ENCODE measurements around the gene RNF212. TPM values are rescaled to one million over a fixed set of nuclear protein-coding genes. Genes with fewer than 3 reads are reported as not detected.

Gene RNF212
- total RNA-seq, 4 donors from 2014 or later = 6.7 to 31.1 (median 8.6) TPM

DNA sequence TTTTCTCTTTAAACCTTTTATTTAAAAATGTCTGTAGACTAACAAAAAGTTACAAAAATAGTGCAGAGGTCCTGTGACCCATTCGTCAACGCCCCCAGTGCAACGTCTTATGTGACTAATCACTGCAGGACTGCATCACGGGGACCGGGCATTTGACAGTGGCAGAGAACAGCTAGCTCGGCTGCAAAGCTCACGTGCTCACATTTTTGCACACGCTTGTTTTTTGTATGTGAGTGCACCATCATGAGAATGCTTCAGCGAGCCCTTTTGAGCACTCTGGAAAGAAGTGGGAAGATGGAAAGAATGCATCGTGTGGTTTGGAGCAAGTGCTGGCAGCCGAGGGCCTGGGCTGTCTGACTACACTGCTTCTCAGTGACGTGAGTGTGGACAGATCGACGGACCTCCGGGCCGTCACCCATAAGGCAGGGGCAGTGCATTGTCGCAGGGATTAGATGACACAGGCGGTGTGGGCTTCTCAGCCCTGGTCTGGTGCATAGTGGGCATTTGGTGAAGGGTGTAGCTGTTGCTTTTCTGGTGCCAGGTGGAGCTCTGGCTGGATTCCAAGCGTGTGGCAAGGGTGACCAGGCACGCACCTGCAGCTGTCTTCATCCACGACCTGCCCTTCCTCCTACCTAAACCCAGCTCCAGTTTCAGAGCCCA, 41.3 kb upstream of the RNF212 start:
- peak; percentile 53 for DNase-seq
- Histone ChIP-seq H3K27ac (no peak overlapping the region), H3K9me3 (no peaks in the 10 kb centered on the region), H3K27me3 (no peaks in the 10 kb centered on the region), H3K4me3 (replicated peaks in 1 of 3) (no peak overlapping the region), H3K36me3 (no peaks in the 10 kb centered on the region), H3K4me1 (peaks cover 9 to 14% of the 10 kb centered on the region in 2 donors)
- intact Hi-C loops (cut with DNase I) = no loop called here
- 52 to 54% methylated on average over 21 of the region's 21 CpGs for WGBS, 2 donors
- no peak for TF ChIP-seq POLR2A (IDR thresholded peaks at IDR 0.05)
- TF ChIP-seq, protein P1, sequence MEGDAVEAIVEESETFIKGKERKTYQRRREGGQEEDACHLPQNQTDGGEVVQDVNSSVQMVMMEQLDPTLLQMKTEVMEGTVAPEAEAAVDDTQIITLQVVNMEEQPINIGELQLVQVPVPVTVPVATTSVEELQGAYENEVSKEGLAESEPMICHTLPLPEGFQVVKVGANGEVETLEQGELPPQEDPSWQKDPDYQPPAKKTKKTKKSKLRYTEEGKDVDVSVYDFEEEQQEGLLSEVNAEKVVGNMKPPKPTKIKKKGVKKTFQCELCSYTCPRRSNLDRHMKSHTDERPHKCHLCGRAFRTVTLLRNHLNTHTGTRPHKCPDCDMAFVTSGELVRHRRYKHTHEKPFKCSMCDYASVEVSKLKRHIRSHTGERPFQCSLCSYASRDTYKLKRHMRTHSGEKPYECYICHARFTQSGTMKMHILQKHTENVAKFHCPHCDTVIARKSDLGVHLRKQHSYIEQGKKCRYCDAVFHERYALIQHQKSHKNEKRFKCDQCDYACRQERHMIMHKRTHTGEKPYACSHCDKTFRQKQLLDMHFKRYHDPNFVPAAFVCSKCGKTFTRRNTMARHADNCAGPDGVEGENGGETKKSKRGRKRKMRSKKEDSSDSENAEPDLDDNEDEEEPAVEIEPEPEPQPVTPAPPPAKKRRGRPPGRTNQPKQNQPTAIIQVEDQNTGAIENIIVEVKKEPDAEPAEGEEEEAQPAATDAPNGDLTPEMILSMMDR (IDR thresholded peaks at IDR 0.05) = no peak

DNA sequence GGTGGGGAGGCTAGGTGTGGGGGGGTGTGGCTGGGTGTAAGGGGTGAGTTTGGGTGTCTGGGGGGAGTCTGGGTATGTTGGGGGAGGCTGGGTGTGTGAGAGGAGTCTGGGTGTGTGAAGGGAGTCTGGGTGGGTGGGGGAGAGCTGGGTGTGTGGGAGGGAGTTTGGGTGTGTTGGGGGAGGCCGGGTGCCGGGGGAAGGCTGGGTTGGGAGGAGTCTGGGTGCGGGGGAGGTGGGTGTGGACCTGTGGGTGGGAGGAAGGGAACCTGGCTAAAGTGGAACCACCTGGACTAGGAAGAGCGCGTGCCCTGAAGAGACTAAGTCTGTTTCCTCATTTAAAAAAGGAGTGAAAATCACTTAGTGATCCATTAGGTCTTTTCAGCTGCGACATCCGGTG, 40.8 kb upstream of the RNF212 start:
- intact Hi-C loops (cut with DNase I) = no loop called here
- no peaks in the 10 kb centered on the region for H3K27me3 ChIP-seq
- no peak overlapping the region for H3K27ac ChIP-seq
- no peaks in the 10 kb centered on the region for H3K9me3 ChIP-seq
- no peak for DNase-seq
- WGBS, 2 donors = 83% methylated on average over 7 of the region's 7 CpGs
- TF ChIP-seq, protein P1 (IDR thresholded peaks at IDR 0.05) = no peak
- no peak for TF ChIP-seq POLR2A (IDR thresholded peaks at IDR 0.05)
- no peak overlapping the region for H3K4me3 ChIP-seq (replicated peaks in 1 of 3)
- no peaks in the 10 kb centered on the region for H3K36me3 ChIP-seq
- peaks cover 9 to 14% of the 10 kb centered on the region in 2 donors for H3K4me1 ChIP-seq

DNA sequence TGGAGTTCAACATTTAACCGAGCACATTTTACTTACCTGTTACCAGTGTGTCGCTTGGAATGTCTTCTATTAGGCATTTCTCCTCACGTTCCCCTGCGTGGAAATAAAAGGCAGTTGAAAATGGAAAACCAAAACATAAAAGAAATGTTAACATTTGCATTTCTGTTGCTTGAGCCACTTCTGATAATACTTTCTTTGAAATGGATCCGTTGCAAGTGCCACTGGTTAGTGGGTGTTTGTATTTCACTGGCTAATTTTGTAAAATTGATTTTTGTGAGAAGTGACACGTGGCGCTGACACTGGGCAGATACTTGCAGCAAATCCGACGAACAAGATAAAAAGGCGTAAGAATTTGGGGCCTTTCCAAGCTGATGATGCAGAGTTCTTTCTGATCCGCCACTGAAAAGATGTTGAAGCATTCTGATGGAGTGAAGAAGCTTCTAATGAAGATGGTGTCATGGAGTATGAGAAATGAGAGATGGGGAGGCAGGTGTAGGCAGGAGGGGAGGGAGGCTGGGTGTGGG, 40.3 kb upstream of the RNF212 start:
- Histone ChIP-seq H3K9me3 (no peaks in the 10 kb centered on the region), H3K27me3 (no peaks in the 10 kb centered on the region), H3K27ac (no peak overlapping the region), H3K4me3 (replicated peaks in 1 of 3) (no peak overlapping the region), H3K4me1 (peaks cover 9 to 14% of the 10 kb centered on the region in 2 donors), H3K36me3 (no peaks in the 10 kb centered on the region)
- intact Hi-C loops (cut with DNase I) = no loop called here
- 86 to 90% methylated on average over 11 of the region's 11 CpGs for WGBS, 2 donors
- TF ChIP-seq POLR2A (IDR thresholded peaks at IDR 0.05) = no peak
- TF ChIP-seq, protein P1 (IDR thresholded peaks at IDR 0.05) = no peak
- no peak for DNase-seq

DNA sequence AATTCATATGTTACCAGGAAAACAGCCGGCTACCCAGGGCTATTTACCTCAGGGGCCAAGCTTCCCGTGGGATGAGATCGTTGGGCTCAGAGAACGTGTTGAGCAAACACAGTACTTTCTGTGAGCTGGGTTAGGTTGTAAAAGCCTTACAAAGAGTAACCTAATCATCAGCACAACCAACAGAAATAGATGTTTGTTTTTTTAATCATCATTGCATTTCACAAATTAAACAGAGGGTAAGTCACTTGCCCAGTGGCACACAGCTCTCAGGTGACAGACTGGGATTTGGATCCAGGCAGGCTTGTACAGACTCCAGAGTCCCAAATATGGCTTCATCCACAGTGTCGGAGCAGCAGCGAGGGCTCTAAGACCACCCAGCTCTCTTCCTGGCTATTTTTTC, 38.9 kb upstream of the RNF212 start:
- DNase-seq = no peak
- Histone ChIP-seq H3K27ac (no peak overlapping the region), H3K4me1 (peaks cover 9 to 14% of the 10 kb centered on the region in 2 donors), H3K4me3 (replicated peaks in 1 of 3) (no peak overlapping the region), H3K27me3 (no peaks in the 10 kb centered on the region), H3K36me3 (no peaks in the 10 kb centered on the region), H3K9me3 (no peaks in the 10 kb centered on the region)
- TF ChIP-seq, protein P1 (IDR thresholded peaks at IDR 0.05) = no peak
- TF ChIP-seq POLR2A (IDR thresholded peaks at IDR 0.05) = no peak
- 75 to 81% methylated on average over 6 of the region's 6 CpGs for WGBS, 2 donors
- intact Hi-C loops (cut with DNase I) = no loop called here

DNA sequence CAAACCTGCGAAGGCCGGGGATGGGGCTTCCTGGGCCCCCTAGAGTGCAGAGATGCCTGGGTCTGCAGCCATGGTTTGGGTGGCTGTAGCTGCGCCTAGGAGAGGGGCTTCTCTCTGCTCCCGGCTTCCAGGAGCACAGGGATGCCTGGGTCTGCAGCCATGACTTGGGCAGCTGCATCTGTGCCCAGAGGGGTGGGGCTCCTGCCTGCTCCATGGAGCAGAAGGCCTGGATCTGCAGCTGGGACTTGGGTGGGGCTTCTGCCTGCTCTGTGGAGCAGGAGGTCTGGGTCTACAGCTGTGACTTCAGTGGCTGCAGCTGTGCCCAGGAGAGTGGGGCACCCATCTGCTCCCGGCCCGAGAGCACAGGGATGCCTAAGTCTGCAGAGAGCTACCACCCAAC, 38.2 kb upstream of the RNF212 start:
- DNase-seq = no peak

More for the DNA sequence above, 38.2 kb upstream of the RNF212 start:
- WGBS, 2 donors = 90 to 93% methylated on average over 2 to 3 of the region's 6 CpGs
- Histone ChIP-seq H3K4me3 (replicated peaks in 1 of 3) (no peak overlapping the region), H3K27me3 (no peaks in the 10 kb centered on the region), H3K36me3 (no peaks in the 10 kb centered on the region), H3K4me1 (peaks cover 9 to 14% of the 10 kb centered on the region in 2 donors), H3K9me3 (no peaks in the 10 kb centered on the region), H3K27ac (no peak overlapping the region)
- intact Hi-C loops (cut with DNase I) = no loop called here
- no peak for TF ChIP-seq POLR2A (IDR thresholded peaks at IDR 0.05)
- TF ChIP-seq, protein P1 (IDR thresholded peaks at IDR 0.05) = no peak

All from thyroid gland (tissue), 4 donors.